Natural killer cell (primary cell): ENCODE measurements around the gene HACL1. TPM values are rescaled to one million over a fixed set of nuclear protein-coding genes. Genes with fewer than 3 reads are reported as not detected.

Experiments used
- ATAC-seq, 3 donors: fragments of 150-1000 bp in 2 of 3; fragments of 200-7000 bp in 1 of 3; cut with Tn5 transposase; 1 replicate in 1 of 3; 2 replicates in 2 of 3; pipeline ENCODE4 v1.10.0; 2021; ENCODE audit warnings: mild to moderate bottlenecking in 2 of 3, moderate library complexity in 2 of 3
- DNase-seq, 2 donors: peaks; one replicate each; pipeline versions ENCODE4 v3.0.0 to v3.0.0-alpha.2; 2013 to 2021; ENCODE audit warnings: mixed read lengths in 1 of 2
- H3K27ac ChIP-seq: one replicate; pipeline ENCODE4 v1.5.1; 2013; ENCODE audit warnings: mild to moderate bottlenecking, low read length
- H3K27me3 ChIP-seq: one replicate; pipeline ENCODE4 v1.6.1; 2013; ENCODE audit warnings: low read length; ENCODE audit not compliant: control insufficient read depth, insufficient read depth
- H3K36me3 ChIP-seq: one replicate; pipeline ENCODE4 v1.6.1; 2013; ENCODE audit warnings: low read length; ENCODE audit not compliant: control insufficient read depth, insufficient read depth
- H3K4me1 ChIP-seq: one replicate; pipeline ENCODE4 v1.6.1; 2013; ENCODE audit warnings: low read length; ENCODE audit not compliant: control insufficient read depth, insufficient read depth
- H3K4me3 ChIP-seq: one replicate; pipeline ENCODE4 v1.5.1; 2013; ENCODE audit warnings: low read length
- H3K9me3 ChIP-seq: one replicate; pipeline ENCODE4 v1.6.1; 2013; ENCODE audit warnings: low read length; ENCODE audit not compliant: control insufficient read depth, insufficient read depth
- H3K27ac Mint-ChIP-seq, 2 donors: one replicate each; pipeline ENCODE4 v1.8.0; 2022; ENCODE audit warnings: mild to moderate bottlenecking in 2 of 2, mixed read lengths in 2 of 2, moderate library complexity in 1 of 2
- H3K27me3 Mint-ChIP-seq, 2 donors: one replicate each; pipeline ENCODE4 v1.8.0; 2022; ENCODE audit warnings: low read depth in 2 of 2, mixed read lengths in 2 of 2
- H3K36me3 Mint-ChIP-seq: one replicate; pipeline ENCODE4 v1.8.0; 2022; ENCODE audit warnings: mixed read lengths
- H3K4me1 Mint-ChIP-seq, 2 donors: one replicate each; pipeline ENCODE4 v1.8.0; 2022; ENCODE audit warnings: mixed read lengths in 2 of 2
- H3K4me3 Mint-ChIP-seq: one replicate; pipeline ENCODE4 v1.8.0; 2022; ENCODE audit warnings: mild to moderate bottlenecking, moderate library complexity, mixed read lengths
- H3K9me3 Mint-ChIP-seq, 2 donors: one replicate each; pipeline ENCODE4 v1.8.0; 2022; ENCODE audit warnings: mixed read lengths in 2 of 2
- CTCF ChIP-seq: fragments of 200-600 bp; IDR thresholded peaks from one replicate; pipeline ENCODE4 v1.8.0; 2022; ENCODE audit warnings: antibody characterized with exemption
- WGBS: methylation state at CpG from one replicate; pipeline ENCODE4 v1.1.7; 2013; ENCODE audit warnings: missing lambda C conversion rate; ENCODE audit not compliant: insufficient coverage; 5-methylcytosine and 5-hydroxymethylcytosine counted together
- intact Hi-C: fragments of 100-400 bp; cut with micrococcal nuclease; formaldehyde crosslinking; loops from one replicate; pipeline ENCODE4 v1.14.2; 2022
- total RNA-seq, 4 donors: library from RNA; stranded (reverse); fragments of 120-200 nt in 1 of 4; gene quantifications; one replicate each; pipeline versions ENCODE4 v1.2.3 to v1.2.4, GENCODE V29; 2013 to 2022

The HACL1 gene
- total RNA-seq, 3 donors from 2014 or later (not counting 1 experiment from before 2014, with no cell fraction given): 36.7 to 39.8 (median 37.3) TPM

- DNase-seq (no peak), ATAC-seq (no peak)
- no peaks in the 10 kb centered on the region for H3K27me3 Mint-ChIP-seq
- peak overlapping the region; percentile 69 for H3K27ac ChIP-seq
- no peaks in the 10 kb centered on the region for H3K36me3 Mint-ChIP-seq
- peak overlapping the region; percentile 34 for H3K4me3 ChIP-seq
- H3K4me1 ChIP-seq: peaks cover 50% of the 10 kb centered on the region
- no peaks in the 10 kb centered on the region for H3K27me3 ChIP-seq
- H3K36me3 ChIP-seq: no peaks in the 10 kb centered on the region
- H3K27ac Mint-ChIP-seq: peak overlapping the region; percentile 85 to 92
- H3K9me3 Mint-ChIP-seq: no peaks in the 10 kb centered on the region
- peaks cover 52 to 69% of the 10 kb centered on the region in 2 donors for H3K4me1 Mint-ChIP-seq
- H3K9me3 ChIP-seq: no peaks in the 10 kb centered on the region
- WGBS: 35% methylated on average over 11 of the region's 14 CpGs
- intact Hi-C loops: loop anchor here (1.0 to 5.0 kb wide), 3 partner anchors 14 to 54 kb away; no protein-coding TSS in a partner anchor
- no peak for TF ChIP-seq CTCF
- H3K4me3 Mint-ChIP-seq: peak overlapping the region; percentile 90
Observed at GRCh38 chr3:15520804-15521572, 80.4 kb downstream of the HACL1 start.

- H3K27me3 Mint-ChIP-seq: no peaks in the 10 kb centered on the region
- peak; percentile 87 to 95 (median 88) for ATAC-seq
- H3K27ac Mint-ChIP-seq: peak overlapping the region; percentile 85 to 92
- Histone ChIP-seq H3K27me3 (no peaks in the 10 kb centered on the region), H3K4me1 (peaks cover 50% of the 10 kb centered on the region), H3K36me3 (no peaks in the 10 kb centered on the region), H3K27ac (peak overlapping the region; percentile 69), H3K9me3 (no peaks in the 10 kb centered on the region), H3K4me3 (peak overlapping the region; percentile 34)
- 32% methylated on average over 3 of the region's 3 CpGs for WGBS
- no peak for TF ChIP-seq CTCF
- DNase-seq: peak; percentile 26 to 53
- peaks cover 52 to 69% of the 10 kb centered on the region in 2 donors for H3K4me1 Mint-ChIP-seq
- no peaks in the 10 kb centered on the region for H3K9me3 Mint-ChIP-seq
- intact Hi-C loops: loop anchor here (1.0 to 5.0 kb wide), 3 partner anchors 15 to 53 kb away; no protein-coding TSS in a partner anchor
- no peaks in the 10 kb centered on the region for H3K36me3 Mint-ChIP-seq
- peak overlapping the region; percentile 90 for H3K4me3 Mint-ChIP-seq
Observed at GRCh38 chr3:15520185-15520584, 81.2 kb downstream of the HACL1 start.

GRCh38 chr3:15519096-15519495 lies 82.3 kb downstream of the HACL1 start:
- Histone ChIP-seq H3K9me3 (no peaks in the 10 kb centered on the region), H3K27me3 (no peaks in the 10 kb centered on the region), H3K4me3 (no peak overlapping the region), H3K36me3 (no peaks in the 10 kb centered on the region), H3K27ac (no peak overlapping the region), H3K4me1 (peaks cover 51% of the 10 kb centered on the region)
- H3K4me1 Mint-ChIP-seq: peaks cover 52 to 74% of the 10 kb centered on the region in 2 donors
- no peak for DNase-seq
- ATAC-seq: no peak
- H3K27me3 Mint-ChIP-seq: no peaks in the 10 kb centered on the region
- H3K4me3 Mint-ChIP-seq: peak overlapping the region; percentile 21
- no peaks in the 10 kb centered on the region for H3K36me3 Mint-ChIP-seq
- peak overlapping the region; percentile 85 to 92 for H3K27ac Mint-ChIP-seq
- no peaks in the 10 kb centered on the region for H3K9me3 Mint-ChIP-seq
- 100% methylated on average over 3 of the region's 4 CpGs for WGBS
- TF ChIP-seq CTCF: no peak
- intact Hi-C loops: no loop called here
